Mesendoderm (in vitro differentiated cells): ENCODE results near the gene TLCD3B.

Experiments used
- DNase-seq: peaks from one replicate; pipeline ENCODE4 v3.0.0; 2013
- H2AK5ac ChIP-seq: 2 replicates; pipeline ENCODE4 v1.6.1; 2013; ENCODE audit warnings: low read length, inconsistent platforms
- H2BK120ac ChIP-seq: 2 replicates; pipeline ENCODE4 v1.6.1; 2013; ENCODE audit warnings: low read depth, mild to moderate bottlenecking, low read length, moderate library complexity, mixed read lengths
- H2BK15ac ChIP-seq: replicated peaks from 2 replicates; pipeline ENCODE4 v1.6.1; 2013; ENCODE audit warnings: low read depth, mild to moderate bottlenecking, moderate library complexity
- H2BK5ac ChIP-seq: 2 replicates; pipeline ENCODE4 v1.6.1; 2013; ENCODE audit warnings: low read length, inconsistent platforms
- H3K18ac ChIP-seq: 2 replicates; pipeline ENCODE4 v1.6.1; 2013; ENCODE audit warnings: mild to moderate bottlenecking, low read length, mixed read lengths
- H3K23ac ChIP-seq: one replicate; pipeline ENCODE4 v1.6.1; 2013; ENCODE audit warnings: low read length
- H3K27ac ChIP-seq: 2 replicates; pipeline ENCODE4 v1.5.1; 2013; ENCODE audit warnings: low read depth, mild to moderate bottlenecking, inconsistent platforms, low read length, moderate library complexity
- H3K27me3 ChIP-seq: 2 replicates; pipeline ENCODE4 v1.6.1; 2013; ENCODE audit warnings: low read length, control low read depth, mild to moderate bottlenecking, inconsistent platforms; ENCODE audit not compliant: insufficient read depth, poor library complexity
- H3K36me3 ChIP-seq: 2 replicates; pipeline ENCODE4 v1.6.1; 2013; ENCODE audit warnings: low read length, inconsistent platforms; ENCODE audit not compliant: control insufficient read depth, insufficient read depth
- H3K4ac ChIP-seq: one replicate; pipeline ENCODE4 v1.6.1; 2013; ENCODE audit warnings: low read depth, mild to moderate bottlenecking, low read length, moderate library complexity
- H3K4me1 ChIP-seq: 2 replicates; pipeline ENCODE4 v1.6.1; 2013; ENCODE audit warnings: low read depth, low read length, inconsistent platforms; ENCODE audit not compliant: control insufficient read depth
- H3K4me2 ChIP-seq: 2 replicates; pipeline ENCODE4 v1.6.1; 2013; ENCODE audit warnings: low read length
- H3K4me3 ChIP-seq: 2 replicates; pipeline ENCODE4 v1.5.1; 2013; ENCODE audit warnings: mild to moderate bottlenecking, low read length
- H3K56ac ChIP-seq: one replicate; pipeline ENCODE4 v1.6.1; 2013; ENCODE audit warnings: low read length
- H3K79me1 ChIP-seq: 2 replicates; pipeline ENCODE4 v1.6.1; 2013; ENCODE audit warnings: low read length, inconsistent platforms
- H3K79me2 ChIP-seq: 2 replicates; pipeline ENCODE4 v1.6.1; 2013; ENCODE audit warnings: mild to moderate bottlenecking, low read length; ENCODE audit not compliant: control insufficient read depth, insufficient read depth
- H3K9ac ChIP-seq: 2 replicates; pipeline ENCODE4 v1.6.1; 2013; ENCODE audit warnings: low read length, inconsistent platforms
- H4K5ac ChIP-seq: one replicate; pipeline ENCODE4 v1.6.1; 2013; ENCODE audit warnings: low read length
- H4K8ac ChIP-seq: one replicate; pipeline ENCODE4 v1.6.1; 2013; ENCODE audit warnings: low read depth, mild to moderate bottlenecking, control low read depth, low read length, moderate library complexity
- WGBS: extraction: QIAGEN DNeasy Blood & Tissue Kit; methylation state at CpG from one replicate; pipeline ENCODE4 v1.1.7; 2013; ENCODE audit warnings: low lambda C conversion rate, missing lambda C conversion rate; ENCODE audit not compliant: insufficient coverage; ENCODE audit errors: extremely low coverage; 5-methylcytosine and 5-hydroxymethylcytosine counted together

Gene TLCD3B

DNA sequence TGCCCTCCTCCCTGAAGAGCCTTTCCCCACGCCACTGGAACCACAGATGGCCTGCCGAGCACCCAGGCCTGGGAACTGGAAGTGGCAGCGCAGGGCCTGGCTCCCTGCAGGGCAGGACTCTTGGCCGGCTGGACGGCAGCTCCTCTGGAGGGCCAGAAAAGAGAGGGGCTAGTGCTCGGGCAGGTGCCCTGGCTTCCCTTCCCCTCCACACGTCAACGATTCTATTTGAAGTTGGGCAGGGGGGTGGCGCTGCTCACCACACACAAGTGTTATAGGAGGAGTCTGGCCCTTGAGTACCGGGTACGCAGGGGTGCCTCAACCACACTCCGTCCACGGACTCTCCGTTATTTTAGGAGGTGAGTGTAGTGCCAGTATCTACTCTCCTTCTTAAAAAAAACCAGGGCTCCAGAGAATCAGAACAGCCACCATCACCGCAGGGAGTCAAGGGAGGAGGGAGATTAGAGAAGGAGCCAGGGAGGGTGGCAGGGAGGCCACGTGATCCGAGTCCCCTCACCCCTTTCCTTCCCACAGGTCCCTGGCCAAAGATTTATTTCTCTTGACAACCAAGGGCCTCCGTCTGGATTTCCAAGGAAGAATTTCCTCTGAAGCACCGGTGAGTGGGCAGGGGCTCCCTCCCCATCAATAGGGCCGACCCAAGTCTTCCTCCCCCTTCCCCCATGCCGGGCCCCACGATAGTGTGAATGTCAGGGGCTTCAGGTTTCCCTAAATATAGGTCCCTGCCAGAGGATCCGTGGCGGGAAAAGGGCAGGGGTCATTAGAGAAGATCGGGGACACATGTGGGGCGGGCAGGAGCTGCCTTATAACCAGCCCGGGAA lies 33.0 kb upstream of the TLCD3B start:
- peak; percentile 77 for DNase-seq
- no peaks in the 10 kb centered on the region for H3K27me3 ChIP-seq
- H3K4me2 ChIP-seq = peak overlapping the region; percentile 93
- peaks cover 20% of the 10 kb centered on the region for H3K79me1 ChIP-seq
- peak overlapping the region; percentile 100 for H3K9ac ChIP-seq
- H3K4ac ChIP-seq = peak overlapping the region; percentile 98
- peak overlapping the region; percentile 86 for H3K4me3 ChIP-seq
- H3K18ac ChIP-seq = peak overlapping the region; percentile 31
- H4K8ac ChIP-seq = peak overlapping the region; percentile 28
- no CpG with 5 or more reads among the region's 27 CpGs for WGBS
- peaks cover 11% of the 10 kb centered on the region for H3K4me1 ChIP-seq
- H2BK5ac ChIP-seq = no peak overlapping the region
- no peak overlapping the region for H2BK15ac ChIP-seq
- peak overlapping the region; percentile 46 for H2BK120ac ChIP-seq
- H3K23ac ChIP-seq = peak overlapping the region; percentile 85
- H3K79me2 ChIP-seq = peaks cover 22% of the 10 kb centered on the region
- H2AK5ac ChIP-seq = no peak overlapping the region
- peak overlapping the region; percentile 100 for H3K27ac ChIP-seq
- no peak overlapping the region for H4K5ac ChIP-seq
- H3K36me3 ChIP-seq = peaks cover 11% of the 10 kb centered on the region
- peak overlapping the region; percentile 100 for H3K56ac ChIP-seq

DNA sequence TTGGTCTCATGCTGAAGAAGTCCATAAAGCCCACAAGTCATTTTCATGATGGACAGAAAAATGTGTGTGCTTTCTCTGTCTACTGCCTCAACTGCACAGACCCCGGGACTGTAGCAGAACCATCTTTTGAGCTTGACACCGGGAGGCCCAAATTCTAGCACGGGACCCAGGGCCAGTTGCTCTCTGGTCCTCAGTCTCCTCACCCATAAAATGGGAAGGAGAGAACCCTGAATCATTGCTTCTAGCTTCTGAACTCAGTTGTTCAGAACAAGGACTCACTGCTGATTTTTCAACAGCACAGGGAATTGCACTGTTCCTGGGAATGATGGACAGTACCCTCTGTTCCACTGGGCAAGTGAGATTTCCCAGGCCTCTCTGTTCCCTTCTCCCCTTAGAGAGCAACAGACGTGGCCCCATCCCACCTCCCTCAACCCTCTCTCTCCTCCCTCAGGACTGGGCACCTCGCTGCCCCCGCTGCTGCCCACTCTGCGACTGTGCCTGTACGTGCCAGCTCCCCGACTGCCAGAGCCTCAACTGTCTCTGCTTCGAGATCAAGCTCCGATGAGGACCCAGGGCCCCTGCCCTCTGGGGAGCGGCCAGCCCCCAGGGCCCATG lies 32.3 kb upstream of the TLCD3B start:
- no CpG with 5 or more reads among the region's 12 CpGs for WGBS
- Histone ChIP-seq H2BK5ac (no peak overlapping the region), H3K4me3 (no peak overlapping the region), H3K79me1 (peaks cover 14% of the 10 kb centered on the region), H3K4me2 (peak overlapping the region; percentile 93), H3K4ac (no peak overlapping the region), H3K27me3 (no peaks in the 10 kb centered on the region), H2AK5ac (peak overlapping the region; percentile 58), H3K56ac (peak overlapping the region; percentile 100), H3K4me1 (peaks cover 11% of the 10 kb centered on the region), H3K36me3 (peaks cover 6% of the 10 kb centered on the region), H4K5ac (no peak overlapping the region), H3K9ac (peak overlapping the region; percentile 100), H3K18ac (no peak overlapping the region), H2BK15ac (no peak overlapping the region), H3K79me2 (peaks cover 21% of the 10 kb centered on the region), H2BK120ac (no peak overlapping the region), H3K23ac (peak overlapping the region; percentile 85), H3K27ac (no peak overlapping the region), H4K8ac (no peak overlapping the region)
- DNase-seq = no peak

DNA sequence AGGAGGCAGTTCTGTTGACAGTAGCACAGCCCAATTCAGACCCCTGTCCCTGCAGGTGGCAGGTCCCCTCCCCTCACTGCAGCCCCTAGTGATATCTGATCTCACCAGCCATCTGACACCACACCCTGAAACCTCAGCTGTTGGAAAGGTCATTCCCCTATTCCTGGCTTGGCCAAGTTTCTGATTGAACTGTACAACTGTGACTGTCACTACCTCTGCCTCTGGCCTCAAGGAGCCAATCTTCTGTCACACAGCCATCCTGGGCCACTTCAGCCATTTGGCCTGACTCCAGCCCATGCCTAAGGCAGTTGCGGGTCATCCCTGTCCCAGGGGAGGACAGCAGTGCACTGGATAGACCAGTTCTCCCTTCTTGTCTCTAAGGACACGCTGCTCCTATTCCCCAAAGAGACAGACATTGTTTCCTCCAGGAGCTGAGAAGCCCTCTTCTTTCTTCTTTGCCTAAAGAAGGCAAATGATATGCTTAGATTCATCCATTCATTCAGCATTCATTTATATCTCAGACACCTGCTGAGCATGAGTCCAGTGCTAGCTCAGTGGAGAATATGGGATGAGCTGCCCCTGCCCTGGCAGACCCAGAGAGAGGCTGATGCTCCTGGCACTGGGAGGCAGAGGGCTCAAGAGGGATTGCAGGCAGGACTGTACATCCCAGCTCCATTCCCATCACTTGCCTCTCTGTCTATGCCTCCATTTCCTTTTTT lies 29.9 kb upstream of the TLCD3B start:
- H2BK5ac ChIP-seq = no peak overlapping the region
- no peak overlapping the region for H3K27ac ChIP-seq
- no CpG with 5 or more reads among the region's 2 CpGs for WGBS

DNA sequence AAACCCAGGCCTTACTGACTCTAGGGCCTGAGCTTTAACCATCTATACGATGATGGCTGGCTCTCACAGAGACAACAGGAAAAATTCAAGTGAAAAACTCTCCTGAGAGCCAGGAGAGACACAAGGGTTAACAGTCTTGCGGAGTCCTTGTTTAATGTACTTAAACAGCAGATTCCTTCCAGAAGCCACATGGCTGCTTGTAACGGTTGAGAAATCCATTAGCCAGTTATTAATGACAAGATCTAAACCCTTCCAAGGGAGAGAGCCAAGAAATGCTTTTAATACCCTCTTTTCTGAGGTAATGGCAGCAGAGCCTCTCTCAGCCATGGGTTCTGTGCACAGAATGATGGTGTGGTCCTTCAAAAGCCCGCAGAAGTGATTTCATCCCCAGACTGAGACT lies 29.3 kb upstream of the TLCD3B start:
- no peaks in the 10 kb centered on the region for H3K36me3 ChIP-seq
- H3K27ac ChIP-seq = no peak overlapping the region
- DNase-seq = no peak
- no peak overlapping the region for H2BK5ac ChIP-seq
- no peak overlapping the region for H2BK15ac ChIP-seq
- H3K79me1 ChIP-seq = peaks cover 2% of the 10 kb centered on the region
- peaks cover 5% of the 10 kb centered on the region for H3K4me1 ChIP-seq
- WGBS = no CpG with 5 or more reads among the region's 4 CpGs
- H4K8ac ChIP-seq = no peak overlapping the region
- H3K4me3 ChIP-seq = no peak overlapping the region
- H2BK120ac ChIP-seq = no peak overlapping the region
- H3K27me3 ChIP-seq = no peaks in the 10 kb centered on the region
- H4K5ac ChIP-seq = no peak overlapping the region
- H2AK5ac ChIP-seq = no peak overlapping the region
- H3K18ac ChIP-seq = no peak overlapping the region
- no peak overlapping the region for H3K4ac ChIP-seq
- no peaks in the 10 kb centered on the region for H3K79me2 ChIP-seq
- H3K9ac ChIP-seq = no peak overlapping the region
- H3K23ac ChIP-seq = no peak overlapping the region
- H3K56ac ChIP-seq = no peak overlapping the region
- no peak overlapping the region for H3K4me2 ChIP-seq

More for the DNA sequence above, 29.9 kb upstream of the TLCD3B start:
- Histone ChIP-seq H3K36me3 (no peaks in the 10 kb centered on the region), H3K4me3 (no peak overlapping the region), H3K4me1 (peaks cover 5% of the 10 kb centered on the region), H3K79me2 (peaks cover 4% of the 10 kb centered on the region), H4K5ac (no peak overlapping the region), H2BK120ac (no peak overlapping the region), H3K79me1 (peaks cover 2% of the 10 kb centered on the region), H3K27me3 (no peaks in the 10 kb centered on the region), H3K4me2 (no peak overlapping the region), H3K18ac (no peak overlapping the region), H2AK5ac (no peak overlapping the region), H4K8ac (no peak overlapping the region), H3K23ac (no peak overlapping the region), H2BK15ac (no peak overlapping the region), H3K56ac (no peak overlapping the region), H3K4ac (no peak overlapping the region), H3K9ac (no peak overlapping the region)
- no peak for DNase-seq

DNA sequence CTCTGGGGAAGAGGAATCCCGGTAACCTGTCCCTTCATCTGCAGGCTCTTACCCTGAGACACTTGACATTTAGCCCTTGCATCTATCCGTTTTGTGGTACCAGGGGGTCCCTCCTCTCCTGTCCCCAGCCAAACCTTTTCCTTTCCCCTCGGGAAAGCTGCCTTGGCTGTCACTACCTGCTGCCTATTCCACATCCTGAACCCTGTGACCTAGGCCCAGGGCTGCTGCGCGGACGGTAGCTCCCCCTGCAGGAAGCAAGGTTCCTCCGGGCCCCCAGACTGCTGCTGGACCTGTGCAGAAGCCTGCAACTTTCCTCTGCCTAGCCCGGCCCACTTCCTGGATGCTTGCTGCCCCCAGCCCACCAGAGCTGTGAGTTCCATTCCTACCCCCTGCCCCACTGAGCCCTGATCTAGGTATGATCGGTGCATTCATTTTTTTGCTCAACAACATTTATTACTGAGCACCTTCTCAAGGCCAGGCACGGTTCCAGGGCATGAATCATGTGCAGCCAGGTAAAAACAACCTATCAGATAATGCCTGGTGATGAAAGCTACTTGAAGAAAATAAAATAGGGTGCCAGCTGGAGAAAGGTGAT lies 24.0 kb upstream of the TLCD3B start:
- H3K27ac ChIP-seq = no peak overlapping the region
- no peaks in the 10 kb centered on the region for H3K27me3 ChIP-seq
- no peak overlapping the region for H3K4me2 ChIP-seq
- no peaks in the 10 kb centered on the region for H3K79me1 ChIP-seq
- no peak overlapping the region for H4K8ac ChIP-seq
- no peak overlapping the region for H3K56ac ChIP-seq
- no peak overlapping the region for H3K4ac ChIP-seq
- H2BK120ac ChIP-seq = no peak overlapping the region
- no peak overlapping the region for H3K18ac ChIP-seq
- no peak overlapping the region for H3K4me3 ChIP-seq
- H3K23ac ChIP-seq = no peak overlapping the region
- no peak overlapping the region for H2BK15ac ChIP-seq
- no peak overlapping the region for H2AK5ac ChIP-seq
- H3K36me3 ChIP-seq = no peaks in the 10 kb centered on the region
- peak; percentile 80 for DNase-seq
- no peaks in the 10 kb centered on the region for H3K4me1 ChIP-seq
- no peak overlapping the region for H2BK5ac ChIP-seq
- no CpG with 5 or more reads among the region's 10 CpGs for WGBS
- no peaks in the 10 kb centered on the region for H3K79me2 ChIP-seq
- no peak overlapping the region for H4K5ac ChIP-seq
- no peak overlapping the region for H3K9ac ChIP-seq
